ENCODE measurements around the gene TMC8.
"Not testable (repeated sequence)": the region's sequence is repeated elsewhere in the genome, so short reads cannot be mapped to it uniquely, and the experiment has no call there.

The TMC8 gene, protein sequence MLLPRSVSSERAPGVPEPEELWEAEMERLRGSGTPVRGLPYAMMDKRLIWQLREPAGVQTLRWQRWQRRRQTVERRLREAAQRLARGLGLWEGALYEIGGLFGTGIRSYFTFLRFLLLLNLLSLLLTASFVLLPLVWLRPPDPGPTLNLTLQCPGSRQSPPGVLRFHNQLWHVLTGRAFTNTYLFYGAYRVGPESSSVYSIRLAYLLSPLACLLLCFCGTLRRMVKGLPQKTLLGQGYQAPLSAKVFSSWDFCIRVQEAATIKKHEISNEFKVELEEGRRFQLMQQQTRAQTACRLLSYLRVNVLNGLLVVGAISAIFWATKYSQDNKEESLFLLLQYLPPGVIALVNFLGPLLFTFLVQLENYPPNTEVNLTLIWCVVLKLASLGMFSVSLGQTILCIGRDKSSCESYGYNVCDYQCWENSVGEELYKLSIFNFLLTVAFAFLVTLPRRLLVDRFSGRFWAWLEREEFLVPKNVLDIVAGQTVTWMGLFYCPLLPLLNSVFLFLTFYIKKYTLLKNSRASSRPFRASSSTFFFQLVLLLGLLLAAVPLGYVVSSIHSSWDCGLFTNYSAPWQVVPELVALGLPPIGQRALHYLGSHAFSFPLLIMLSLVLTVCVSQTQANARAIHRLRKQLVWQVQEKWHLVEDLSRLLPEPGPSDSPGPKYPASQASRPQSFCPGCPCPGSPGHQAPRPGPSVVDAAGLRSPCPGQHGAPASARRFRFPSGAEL

DNA sequence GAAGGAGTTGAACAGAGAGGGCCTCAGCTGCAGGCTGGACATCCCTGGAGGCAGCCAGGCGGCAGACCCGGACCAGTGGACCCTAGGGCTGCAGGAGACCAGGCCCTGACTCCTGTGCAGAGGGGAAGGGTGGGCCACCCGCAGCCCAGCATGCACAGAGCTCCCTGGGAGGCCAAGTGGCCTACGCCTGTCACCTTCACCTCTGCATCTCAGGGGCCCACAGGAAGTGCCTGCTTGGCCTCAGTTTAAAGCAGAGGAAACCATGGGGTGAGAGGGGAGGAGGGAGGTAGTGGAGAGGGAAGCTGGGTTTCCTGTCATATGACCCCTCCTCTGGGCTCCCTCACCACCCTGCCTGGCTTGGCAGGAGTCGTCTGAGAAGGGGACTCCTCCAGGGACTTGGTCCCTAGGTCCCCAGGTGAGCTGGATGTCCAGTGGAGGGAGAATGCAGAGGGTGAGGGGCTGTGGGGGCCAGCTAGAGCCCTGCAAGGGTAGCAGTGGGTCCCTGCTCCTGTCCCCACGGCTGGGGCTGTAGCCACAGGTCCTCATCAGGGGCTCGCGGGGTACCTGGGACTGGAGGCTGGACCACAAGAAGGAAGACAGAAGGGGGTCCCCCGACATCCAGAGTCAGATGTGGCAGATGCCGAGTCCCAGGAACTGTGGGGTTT is at the start of gene TMC8:
TMC8 (plus strand) TSS at position 335 of the 665 bp plus-strand sequence. CDS start 818 bp downstream, outside the sequence.
- peak; percentile 88 for DNase-seq

DNA sequence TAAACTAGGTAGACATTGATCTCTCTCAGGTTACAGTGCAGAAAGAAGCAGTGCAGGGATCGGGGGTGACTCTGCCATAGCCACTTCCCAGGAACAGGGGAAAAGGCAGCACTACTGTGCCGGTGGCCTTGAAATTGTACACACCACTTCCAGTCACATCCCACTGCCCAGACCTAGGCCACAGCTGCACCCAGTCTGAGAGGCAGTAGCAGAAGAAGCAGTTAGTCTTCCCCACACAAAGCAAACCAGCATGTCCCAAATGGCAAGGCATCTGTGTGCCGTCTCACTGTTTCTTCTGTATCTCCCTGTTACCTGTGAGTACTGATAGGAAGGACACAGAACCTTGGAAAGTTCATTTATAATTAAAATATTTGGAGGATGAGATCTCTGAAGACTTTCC is 49.0 kb upstream of the TMC8 start:
- no peak for DNase-seq

DNA sequence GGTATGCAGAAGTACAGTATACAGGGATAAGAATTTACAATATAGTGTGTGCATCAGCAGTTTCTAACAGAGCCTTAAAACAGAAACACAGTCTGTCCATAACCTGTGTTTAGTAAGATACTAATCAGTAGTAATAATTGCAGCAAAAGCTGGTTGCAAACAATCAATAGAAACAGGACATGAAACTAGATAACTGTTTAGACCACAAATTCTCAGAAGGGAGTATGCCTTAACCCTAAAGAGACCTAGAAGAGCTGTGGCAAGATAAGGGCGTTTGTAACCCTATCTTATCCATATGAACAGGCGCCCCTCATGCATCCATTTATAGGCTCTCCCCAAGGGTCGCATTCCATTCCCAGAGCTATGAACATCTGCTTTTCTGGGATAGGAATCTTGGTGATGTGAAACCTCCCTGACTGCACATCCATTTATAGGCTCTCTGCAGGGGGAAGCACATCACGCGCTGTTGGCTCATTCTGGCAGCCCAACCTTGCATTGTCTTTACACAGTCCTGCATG is 48.2 kb upstream of the TMC8 start:
- not testable (repeated sequence) for DNase-seq

DNA sequence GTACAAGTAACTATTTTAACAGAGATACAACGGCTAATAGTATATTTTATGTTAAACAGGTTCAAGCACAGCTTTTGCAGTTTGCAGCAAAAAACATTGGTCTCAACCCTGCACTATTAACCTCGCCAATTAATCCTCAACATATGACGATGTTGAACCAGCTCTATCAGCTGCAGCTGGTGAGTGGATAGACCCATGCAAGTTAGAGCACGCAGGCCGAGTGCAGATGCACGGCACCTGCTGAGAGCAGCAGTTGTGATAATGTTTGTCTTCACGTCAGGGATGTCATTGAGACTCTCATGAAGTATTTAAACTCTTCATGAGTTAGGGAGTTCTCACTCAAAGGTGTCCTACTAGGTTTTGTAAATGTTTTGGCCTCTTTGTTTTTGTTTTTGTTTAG is 47.6 kb upstream of the TMC8 start:
- DNase-seq, result no peak

DNA sequence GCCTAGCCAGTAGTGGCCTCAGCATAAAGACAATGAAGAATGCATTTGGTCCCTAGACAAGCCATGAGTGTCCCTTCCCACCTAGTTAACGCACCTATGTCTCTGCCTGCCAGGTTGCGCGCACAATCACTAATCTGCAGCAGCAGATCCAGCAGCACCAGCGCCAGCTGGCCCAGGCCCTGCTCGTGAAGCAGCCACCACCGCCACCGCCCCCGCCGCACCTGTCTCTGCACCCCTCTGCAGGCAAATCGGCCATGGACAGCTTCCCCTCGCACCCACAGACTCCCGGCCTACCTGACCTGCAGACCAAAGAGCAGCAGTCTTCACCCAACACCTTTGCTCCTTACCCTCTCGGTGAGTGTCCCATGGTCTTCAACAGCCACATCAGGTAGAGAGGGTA is 43.8 kb upstream of the TMC8 start:
- no peak for DNase-seq

DNA sequence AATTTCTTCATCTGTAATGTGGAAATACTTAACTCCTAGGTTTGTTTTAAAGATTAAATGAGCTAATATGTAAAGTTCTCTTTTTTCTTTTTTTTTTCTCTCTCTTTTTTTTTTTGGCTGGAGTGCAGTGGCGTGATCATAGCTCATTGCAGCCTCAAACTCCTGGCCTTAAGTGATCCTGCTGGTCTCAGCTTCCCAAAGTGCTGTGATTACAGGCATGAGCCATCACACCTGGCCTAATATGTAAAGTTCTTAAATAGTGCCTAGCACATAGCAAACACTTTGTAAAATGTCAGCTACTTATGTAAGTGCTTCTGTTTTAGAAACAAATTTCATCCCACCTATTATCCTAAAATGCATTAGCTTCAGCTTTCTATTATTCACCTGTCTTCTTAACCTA is 42.0 kb upstream of the TMC8 start:
- DNase-seq, result no peak

DNA sequence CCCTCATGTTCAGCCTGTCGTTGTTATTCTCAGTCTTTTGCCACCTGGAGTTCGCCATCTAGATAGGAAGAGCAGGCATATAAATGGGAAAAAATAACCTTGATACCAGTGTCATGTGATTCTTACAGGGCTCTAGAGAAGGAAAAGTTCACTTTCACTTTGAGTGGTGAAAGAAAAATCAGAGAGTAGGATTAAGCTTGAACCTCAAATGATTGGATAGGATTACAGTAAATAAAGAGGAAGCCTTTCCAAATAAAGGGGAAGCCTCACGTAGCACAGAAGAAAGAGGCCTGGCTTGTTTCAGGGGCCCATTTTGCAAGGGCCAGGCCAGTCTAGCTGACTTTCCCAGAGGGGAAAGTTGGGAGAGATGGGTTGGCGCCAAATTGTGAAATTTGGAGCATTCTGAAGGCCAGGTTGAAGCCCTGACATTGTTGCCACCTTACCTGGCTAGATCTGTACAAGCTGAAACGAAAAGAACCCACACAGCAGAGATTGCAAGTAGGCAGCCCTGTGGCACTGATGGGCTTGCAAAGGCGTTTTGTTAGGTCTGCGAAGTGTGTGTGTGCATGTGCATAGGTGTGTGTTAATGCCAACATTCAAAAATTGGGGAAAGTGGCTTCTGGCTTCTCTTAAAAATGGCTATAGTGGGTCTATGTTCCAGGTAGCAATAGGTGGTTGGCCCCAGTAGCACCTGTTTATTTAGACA is 40.8 kb upstream of the TMC8 start:
- no peak for DNase-seq

DNA sequence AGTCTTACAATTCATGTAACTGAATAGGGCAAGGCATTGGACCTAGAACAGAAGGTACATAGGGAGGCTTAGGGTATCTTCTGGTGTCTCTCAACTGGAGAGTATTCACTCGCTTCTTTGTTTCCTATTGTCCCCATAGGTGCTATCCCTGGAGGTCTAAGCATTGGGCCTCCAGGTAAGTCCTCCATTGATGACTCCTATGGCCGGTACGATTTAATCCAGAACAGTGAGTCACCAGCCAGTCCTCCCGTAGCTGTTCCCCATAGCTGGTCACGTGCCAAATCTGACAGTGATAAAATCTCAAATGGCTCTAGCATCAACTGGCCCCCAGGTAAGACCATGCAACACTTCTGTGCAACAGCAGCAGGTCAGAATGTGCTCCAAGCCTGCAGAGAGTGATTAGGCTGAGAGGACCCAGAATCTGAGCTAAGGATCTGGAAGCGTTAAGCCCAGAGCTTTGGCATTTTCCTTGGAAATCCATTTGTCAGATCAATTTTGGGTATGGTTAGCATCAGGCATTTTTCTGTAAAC is 37.7 kb upstream of the TMC8 start:
- DNase-seq, result no peak

DNA sequence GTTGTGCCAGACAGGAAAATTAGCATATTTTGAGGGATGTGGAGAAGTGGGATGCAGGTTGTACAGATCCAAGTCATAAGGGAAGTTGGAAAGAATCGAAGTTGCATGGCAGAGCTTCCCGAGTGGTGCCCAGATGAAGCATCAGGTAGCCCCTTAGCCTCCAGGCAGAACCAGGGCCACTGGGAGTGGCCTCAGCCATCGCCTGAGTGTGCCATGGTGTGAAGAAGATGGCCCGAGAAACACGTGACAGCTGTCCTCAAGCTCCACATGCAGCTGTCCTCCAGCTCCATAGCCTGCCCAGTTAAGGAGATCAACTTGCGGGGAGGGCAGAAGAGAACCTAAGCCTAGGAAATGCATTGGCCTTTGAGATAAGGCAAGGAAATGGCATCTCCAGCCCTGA is 35.5 kb upstream of the TMC8 start:
- no peak for DNase-seq

DNA sequence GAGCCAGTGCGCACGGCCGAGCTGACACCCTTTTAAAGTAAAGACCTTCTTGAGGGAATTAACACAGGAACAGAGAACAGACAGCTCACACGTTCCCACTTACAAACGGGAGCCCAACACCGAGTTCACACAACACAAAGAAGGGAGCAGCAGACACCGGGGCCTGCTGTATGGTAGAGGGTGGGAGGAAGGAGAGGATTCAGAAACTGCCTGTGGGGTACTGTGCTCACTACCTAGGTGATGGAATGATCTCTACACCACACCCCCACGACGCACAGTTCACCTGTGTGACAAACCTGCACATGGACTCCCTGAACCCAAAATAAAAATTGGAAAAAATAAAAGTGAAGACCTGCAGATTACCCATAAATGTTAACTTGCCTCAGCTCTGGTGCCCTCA is 34.5 kb upstream of the TMC8 start:
- no peak for DNase-seq

DNA sequence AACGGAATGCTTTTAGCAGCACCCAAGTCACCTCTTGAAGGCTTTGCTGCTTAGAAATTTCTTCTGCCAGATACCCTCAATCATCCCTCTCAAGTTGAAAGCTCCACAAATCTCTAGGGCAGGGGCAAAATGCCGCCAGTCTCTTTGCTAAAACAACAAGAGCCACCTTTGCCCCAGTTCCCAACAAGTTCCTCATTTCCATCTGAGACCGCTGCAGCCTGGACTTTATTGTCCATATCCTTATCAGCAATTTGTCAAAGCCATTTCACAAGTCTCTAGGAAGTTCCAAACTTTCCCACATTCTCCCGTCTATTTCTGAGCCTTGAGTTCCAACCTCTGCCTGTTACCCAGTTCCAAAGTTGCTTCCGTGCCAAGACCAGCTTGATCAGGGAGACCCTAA is 29.5 kb upstream of the TMC8 start:
- DNase-seq, result no peak

DNA sequence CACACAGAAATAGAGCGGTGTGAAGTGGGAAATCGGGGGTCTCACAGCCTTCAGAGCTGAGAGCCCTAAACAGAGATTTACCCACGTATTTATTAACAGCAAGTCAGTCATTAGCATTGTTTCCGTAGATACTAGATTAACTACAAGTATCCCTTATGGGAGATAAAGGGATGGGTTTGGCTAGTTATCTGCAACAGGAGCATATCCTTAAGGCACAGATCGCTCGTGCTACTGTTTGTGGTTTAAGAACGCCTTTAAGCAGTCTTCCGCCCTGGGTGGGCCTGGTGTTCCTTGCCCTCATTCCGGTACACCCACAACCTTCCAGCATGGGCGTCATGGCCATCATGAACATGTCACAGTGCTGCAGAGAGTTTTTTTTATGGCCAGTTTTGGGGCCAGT is 29.0 kb upstream of the TMC8 start:
- DNase-seq, result no peak

DNA sequence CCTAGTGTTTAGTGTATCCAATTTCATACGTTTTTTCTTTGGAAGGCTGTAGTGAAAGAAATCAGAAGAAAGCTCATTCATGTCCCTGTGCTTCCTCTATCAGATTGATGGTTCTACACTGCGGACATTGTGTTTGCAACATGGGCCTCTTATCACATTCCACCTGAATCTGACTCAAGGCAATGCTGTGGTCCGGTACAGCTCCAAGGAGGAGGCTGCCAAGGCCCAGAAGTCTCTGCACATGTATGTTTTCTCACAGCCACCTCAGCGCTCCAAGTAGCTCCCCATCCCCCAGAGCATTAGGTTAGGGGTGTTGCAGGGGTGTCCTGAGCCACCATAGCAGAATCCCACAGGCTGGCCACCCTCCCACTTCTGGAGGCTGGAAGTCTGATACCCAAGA is 27.3 kb upstream of the TMC8 start:
- DNase-seq, result no peak

DNA sequence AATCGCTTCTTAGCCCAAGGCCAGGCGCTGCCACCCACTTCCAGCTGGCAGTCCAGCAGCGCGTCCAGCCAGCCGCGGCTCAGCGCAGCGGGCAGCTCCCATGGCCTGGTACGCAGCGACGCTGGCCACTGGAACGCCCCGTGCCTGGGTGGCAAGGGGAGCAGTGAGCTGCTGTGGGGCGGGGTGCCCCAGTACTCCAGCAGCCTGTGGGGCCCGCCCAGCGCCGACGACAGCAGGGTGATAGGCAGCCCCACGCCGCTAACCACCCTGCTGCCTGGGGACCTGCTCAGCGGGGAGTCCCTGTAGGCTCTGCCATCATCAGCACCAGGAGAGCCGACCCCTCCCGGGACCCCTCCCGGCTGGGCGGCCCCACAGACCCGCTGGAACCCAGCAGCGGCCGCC is 26.0 kb upstream of the TMC8 start:
- no peak for DNase-seq

DNA sequence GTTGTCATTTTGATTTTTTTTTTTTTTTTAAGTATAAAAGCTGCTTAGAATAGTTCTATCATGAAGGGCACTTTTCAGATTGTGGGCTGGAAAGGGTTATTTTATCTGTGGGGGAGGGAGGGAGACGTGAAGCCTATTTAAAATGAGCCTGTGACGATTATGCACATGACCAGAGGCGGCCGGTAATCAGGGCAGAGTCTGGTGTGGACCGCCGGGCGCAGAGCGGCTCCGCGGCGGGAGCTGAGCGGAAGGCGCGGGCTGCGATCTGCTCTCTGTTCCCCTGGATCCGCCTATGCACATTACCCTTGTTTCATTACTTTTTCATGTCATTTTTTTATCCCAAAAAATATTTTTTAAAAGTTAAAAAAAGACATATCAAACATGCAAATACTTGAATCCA is 25.5 kb upstream of the TMC8 start:
- DNase-seq, result no peak

DNA sequence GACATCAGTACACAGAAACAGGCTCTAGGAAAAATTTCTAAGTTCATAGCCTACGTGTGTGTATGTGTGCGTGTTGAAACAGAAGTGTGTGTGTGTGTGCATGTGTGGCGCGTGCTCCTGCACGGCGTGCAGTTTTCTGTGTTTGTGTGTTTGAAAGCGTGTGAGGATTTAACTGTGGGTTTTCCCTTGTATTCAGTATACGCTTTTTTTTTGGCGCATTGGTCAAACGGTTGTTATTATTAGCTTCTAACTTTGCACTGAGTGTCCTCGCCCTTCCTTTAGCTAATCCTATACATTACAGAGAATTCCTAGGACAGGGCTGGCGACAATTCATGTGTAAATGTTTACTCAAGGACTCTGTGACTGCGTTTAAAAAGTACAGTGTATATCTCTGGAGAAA is 25.0 kb upstream of the TMC8 start:
- DNase-seq, result no peak

DNA sequence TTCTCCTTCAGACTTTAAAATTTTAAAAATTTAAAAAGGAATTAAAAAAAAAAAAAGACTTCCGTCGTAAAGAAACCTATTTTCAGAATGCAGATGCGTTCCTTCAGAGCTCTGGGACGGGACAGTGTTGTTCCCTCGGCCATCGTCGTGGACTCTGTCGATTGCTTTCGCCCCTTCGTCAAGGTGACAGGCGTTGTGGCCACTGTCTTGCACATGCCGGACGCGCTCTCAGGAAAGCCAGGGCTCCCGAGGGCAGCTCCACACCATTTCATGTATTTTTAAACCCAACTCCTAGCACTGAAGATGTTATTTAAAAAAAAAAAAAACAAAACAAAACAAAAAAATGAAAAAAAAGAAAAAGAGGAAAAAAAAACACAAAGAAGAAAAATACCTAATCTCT is 24.4 kb upstream of the TMC8 start:
- DNase-seq, result no peak

DNA sequence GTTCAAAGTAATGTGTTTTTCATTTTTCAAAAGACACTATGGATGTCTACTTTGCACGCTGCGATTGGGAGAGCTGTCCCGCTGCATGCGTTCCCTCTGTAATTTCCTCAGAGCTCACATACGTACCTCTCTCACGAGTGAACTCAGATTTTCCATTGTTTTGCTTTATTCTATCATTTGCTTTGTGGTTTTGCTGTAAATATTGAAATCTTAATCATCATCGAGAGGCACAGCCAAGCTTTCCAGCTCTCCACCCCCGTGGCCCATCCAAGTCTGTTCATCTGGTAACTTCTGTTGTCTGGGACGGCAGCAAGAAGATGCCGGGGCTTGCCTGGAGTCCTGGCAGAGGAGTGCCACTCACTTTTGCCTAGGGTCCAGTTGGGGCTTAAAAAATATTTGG is 23.1 kb upstream of the TMC8 start:
- DNase-seq, result no peak

DNA sequence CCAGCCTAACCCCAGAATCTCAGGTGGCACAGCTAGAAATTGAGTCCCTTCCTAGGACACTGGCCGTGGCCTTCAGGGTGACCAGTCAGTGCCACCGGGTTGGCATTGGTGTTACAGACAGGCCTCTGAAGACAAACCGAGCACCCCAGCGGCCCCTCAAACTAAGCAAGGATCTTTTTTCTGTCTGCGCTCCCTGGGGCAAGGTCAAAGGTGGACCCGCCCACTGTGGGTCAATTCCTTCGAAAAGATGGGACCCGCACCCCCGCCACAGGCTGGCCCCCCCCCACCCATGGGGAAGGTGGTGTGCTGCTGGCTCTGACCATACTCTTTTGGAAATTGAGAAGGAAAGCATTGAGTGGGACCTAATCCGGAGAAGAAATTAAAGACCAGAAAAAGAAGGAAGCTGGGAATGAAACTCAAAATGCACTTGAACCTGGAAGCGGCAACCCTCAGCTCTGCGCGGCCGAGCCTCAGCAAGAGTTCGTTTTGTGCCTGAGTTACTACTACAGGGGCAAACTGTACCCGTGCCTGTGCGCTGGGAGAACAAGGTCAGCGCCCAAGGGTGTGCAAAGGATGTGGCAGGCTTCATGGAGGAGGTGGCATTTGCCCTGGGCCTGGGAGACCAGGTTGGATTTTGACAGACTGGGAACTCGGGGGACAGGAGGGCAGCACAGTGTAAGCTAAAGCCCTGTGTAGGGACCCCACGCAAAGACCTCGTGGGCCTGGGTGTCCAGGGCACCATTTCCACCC is 22.4 kb upstream of the TMC8 start:
- DNase-seq, result no peak

DNA sequence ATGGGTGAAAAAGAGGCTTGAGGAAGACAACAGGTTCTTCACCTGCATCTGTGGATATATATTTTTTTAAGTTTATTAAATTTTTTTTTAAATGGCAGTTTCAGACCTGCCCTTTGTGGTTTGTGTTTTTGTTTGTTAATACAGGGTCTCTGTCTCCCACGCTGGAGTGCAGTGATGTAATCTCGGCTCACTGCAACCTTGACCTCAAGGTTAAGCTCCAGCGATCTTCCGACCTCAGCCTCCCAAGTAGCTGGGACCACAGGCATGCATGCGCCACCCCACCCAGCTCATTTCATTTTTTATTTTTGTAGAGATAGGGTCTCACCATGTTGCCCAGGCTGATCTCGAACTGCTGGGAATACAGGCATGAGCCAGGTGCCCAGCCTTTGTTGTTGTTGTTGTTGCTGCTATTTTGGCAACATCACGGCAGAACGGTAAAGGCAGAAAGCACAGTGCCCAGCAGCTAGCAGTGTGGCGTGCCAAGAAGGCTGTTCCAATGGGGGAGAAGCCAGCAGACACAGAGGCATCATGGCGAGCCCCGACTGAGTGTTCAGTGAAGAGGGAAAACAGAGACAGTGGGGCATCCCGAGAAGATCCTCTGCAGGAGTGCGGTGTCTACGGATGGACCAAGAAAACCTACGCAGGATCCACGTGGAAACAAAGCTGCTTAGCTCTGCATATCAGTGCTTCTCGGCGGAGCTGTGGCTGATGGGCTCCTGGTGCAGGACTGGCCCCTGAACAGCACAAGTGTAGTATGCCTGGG is 21.7 kb upstream of the TMC8 start:
- no peak for DNase-seq

DNA sequence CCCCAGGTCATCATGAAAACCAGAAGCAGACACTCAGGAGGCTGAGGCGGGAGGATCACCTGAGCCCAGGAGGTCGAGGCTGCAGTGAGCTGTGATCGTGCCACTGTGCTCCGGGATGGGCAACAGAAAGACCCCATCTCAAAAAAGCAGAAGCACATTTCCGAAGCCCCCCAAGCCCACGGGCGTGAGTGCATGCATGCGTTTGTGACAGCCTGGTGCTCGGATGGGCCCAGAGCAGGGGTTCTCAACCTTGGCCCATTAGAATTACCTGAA is 21.1 kb upstream of the TMC8 start:
- DNase-seq, result no peak
